ENCODE results near the gene AHCYL2. TPM values are rescaled to one million over a fixed set of nuclear protein-coding genes. Genes with fewer than 3 reads are reported as not detected.
"Not testable (repeated sequence)": the region's sequence is repeated elsewhere in the genome, so short reads cannot be mapped to it uniquely, and the experiment has no call there.

The AHCYL2 gene
- total RNA-seq, 1 experiment from 2014 or later = 17.0 TPM

GRCh38 chr7:129351320-129351719 lies 126.5 kb downstream of the AHCYL2 start (continued):
- TF ChIP-seq YY1 (IDR thresholded peaks at IDR 0.05; ENCODE audit: extremely low read depth, insufficient replicate concordance, low read depth, low read length) (no peak), RAD21 (IDR thresholded peaks at IDR 0.05; ENCODE audit: low read depth) (no peak), EZH2 (IDR thresholded peaks at IDR 0.05) (no peak), TCF7L2 (IDR thresholded peaks at IDR 0.05; ENCODE audit: borderline replicate concordance, extremely low read depth, insufficient read depth, insufficient read length) (no peak)

DNA sequence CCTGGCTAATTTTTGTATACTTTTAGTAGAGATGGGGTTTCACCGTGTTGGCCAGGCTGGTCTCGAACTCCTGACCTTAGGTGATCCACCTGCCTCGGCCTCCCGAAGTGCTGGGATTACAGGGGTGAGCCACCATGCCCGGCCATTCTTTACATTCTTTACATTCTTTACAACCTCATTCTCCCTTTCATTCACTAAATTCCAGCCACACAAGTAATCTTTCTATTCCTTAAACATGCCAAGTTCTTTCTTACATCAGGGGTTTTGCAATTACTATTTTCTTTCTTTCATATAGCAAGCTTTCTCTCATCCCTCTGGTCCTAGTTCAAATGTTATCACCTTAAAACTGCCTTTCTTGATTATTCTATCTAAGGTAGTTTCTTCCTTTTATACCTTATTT lies 128.3 kb downstream of the AHCYL2 start:
- intact Hi-C loops (cut with micrococcal nuclease); RAD21 ChIA-PET (ENCODE audit: low non-redundant PET in 1 of 2, low total read pairs in 2 of 2, uncharacterized antibody in 2 of 2, unreplicated experiment in 2 of 2); DNase-seq (ENCODE audit: low read depth, low spot score); H3K36me3 ChIP-seq (ENCODE audit: control insufficient read depth in 1 of 2, insufficient read depth in 2 of 2, low read length in 2 of 2); H3K4me2 ChIP-seq (ENCODE audit: low read length); H3K9ac ChIP-seq (ENCODE audit: low read length); ATAC-seq; H3K9me3 ChIP-seq (ENCODE audit: control insufficient read depth in 1 of 2, insufficient read depth in 1 of 2, low read depth in 1 of 2, low read length in 2 of 2); H3K9me2 ChIP-seq (ENCODE audit: insufficient read depth); POLR2A ChIA-PET; BruUV-seq (replicated peaks); H3K27me3 ChIP-seq (ENCODE audit: insufficient read depth, low read length); H4K20me1 ChIP-seq (ENCODE audit: insufficient read depth); H3K27ac ChIP-seq (ENCODE audit: low read depth, low read length); H3K4me3 ChIP-seq (replicated peaks in 1 of 2; ENCODE audit: low read depth in 1 of 2, low read length in 2 of 2); H3K4me1 ChIP-seq (ENCODE audit: control insufficient read depth in 1 of 2, insufficient read depth in 2 of 2, low read length in 2 of 2); H2AFZ ChIP-seq (ENCODE audit: low read depth, low read length, poor library complexity, severe bottlenecking); H3K79me2 ChIP-seq (ENCODE audit: insufficient read depth, low read length): not testable (repeated sequence)
- CTCF ChIA-PET = interaction anchor here (0.9 to 2.7 kb wide), 2 partner anchors 10 to 143 kb away, joined by 3 to 12 read pairs; no protein-coding TSS in a partner anchor

GRCh38 chr7:129354428-129355157 lies 129.8 kb downstream of the AHCYL2 start:
- H3K9me2 ChIP-seq (ENCODE audit: insufficient read depth) = no peaks in the 10 kb centered on the region
- no peaks in the 10 kb centered on the region for H4K20me1 ChIP-seq (ENCODE audit: insufficient read depth)
- no peak for TF ChIP-seq RAD21 (IDR thresholded peaks at IDR 0.05; ENCODE audit: low read depth)
- TF ChIP-seq TCF7L2 (IDR thresholded peaks at IDR 0.05; ENCODE audit: borderline replicate concordance, extremely low read depth, insufficient read depth, insufficient read length) = no peak
- TF ChIP-seq, protein P1, sequence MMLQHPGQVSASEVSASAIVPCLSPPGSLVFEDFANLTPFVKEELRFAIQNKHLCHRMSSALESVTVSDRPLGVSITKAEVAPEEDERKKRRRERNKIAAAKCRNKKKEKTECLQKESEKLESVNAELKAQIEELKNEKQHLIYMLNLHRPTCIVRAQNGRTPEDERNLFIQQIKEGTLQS (IDR thresholded peaks at IDR 0.05) = no peak
- no peak for TF ChIP-seq SP1 (IDR thresholded peaks at IDR 0.05; ENCODE audit: low read depth)
- TF ChIP-seq CTCF (IDR thresholded peaks at IDR 0.05 in 2 of 3, conservative IDR thresholded peaks at IDR 0.05 in 1 of 3; ENCODE audit: borderline replicate concordance in 1 of 3, insufficient read depth in 1 of 3, low read depth in 2 of 3, low read length in 2 of 3) = no peak
- no peak for TF ChIP-seq ELF1 (IDR thresholded peaks at IDR 0.05; ENCODE audit: borderline replicate concordance, low read depth)
- TF ChIP-seq EZH2phosphoT487 (IDR thresholded peaks at IDR 0.05; ENCODE audit: borderline replicate concordance) = no peak
- TF ChIP-seq POLR2A (IDR thresholded peaks at IDR 0.05; ENCODE audit: borderline replicate concordance, extremely low read depth, insufficient read depth, insufficient read length) = no peak
- no peak for TF ChIP-seq ZNF274 (IDR thresholded peaks at IDR 0.05; ENCODE audit: low read depth, low read length)
- no peak for TF ChIP-seq CBX3 (IDR thresholded peaks at IDR 0.05; ENCODE audit: low read depth)
- TF ChIP-seq YY1 (IDR thresholded peaks at IDR 0.05; ENCODE audit: extremely low read depth, insufficient replicate concordance, low read depth, low read length) = no peak
- no peak overlapping the region for H3K9ac ChIP-seq (ENCODE audit: low read length)
- no peak overlapping the region for H2AFZ ChIP-seq (ENCODE audit: low read depth, low read length, poor library complexity, severe bottlenecking)
- no peak overlapping the region for H3K4me2 ChIP-seq (ENCODE audit: low read length)
- H3K9me3 ChIP-seq (ENCODE audit: control insufficient read depth in 1 of 2, insufficient read depth in 1 of 2, low read depth in 1 of 2, low read length in 2 of 2) = no peaks in the 10 kb centered on the region
- DNase-seq (ENCODE audit: low read depth, low spot score) = no peak
- no peaks in the 10 kb centered on the region for H3K27me3 ChIP-seq (ENCODE audit: insufficient read depth, low read length)
- BruUV-seq (replicated peaks) = no TSS peak
- RAD21 ChIA-PET (ENCODE audit: low non-redundant PET in 1 of 2, low total read pairs in 2 of 2, uncharacterized antibody in 2 of 2, unreplicated experiment in 2 of 2) = no interaction called here
- ATAC-seq = no peak
- CTCF ChIA-PET = interaction anchor here (1.0 kb wide), 2 partner anchors 11 to 13 kb away, joined by 6 to 7 read pairs; no protein-coding TSS in a partner anchor
- H3K36me3 ChIP-seq (ENCODE audit: control insufficient read depth in 1 of 2, insufficient read depth in 2 of 2, low read length in 2 of 2) = no peaks in the 10 kb centered on the region
- intact Hi-C loops (cut with micrococcal nuclease) = no loop called here
- POLR2A ChIA-PET = no interaction called here
- no peak overlapping the region for H3K27ac ChIP-seq (ENCODE audit: low read depth, low read length)
- H3K4me3 ChIP-seq (replicated peaks in 1 of 2; ENCODE audit: low read depth in 1 of 2, low read length in 2 of 2) = no peak overlapping the region
- no peaks in the 10 kb centered on the region for H3K4me1 ChIP-seq (ENCODE audit: control insufficient read depth in 1 of 2, insufficient read depth in 2 of 2, low read length in 2 of 2)
- H3K79me2 ChIP-seq (ENCODE audit: insufficient read depth, low read length) = no peaks in the 10 kb centered on the region

Measured in HCT116 (cell line).